Measurements from ENCODE around the gene UPK2. TPM values are rescaled to one million over a fixed set of nuclear protein-coding genes. Genes with fewer than 3 reads are reported as not detected.

The UPK2 gene
- total and polyA plus RNA-seq, 2 donors (not counting 1 experiment from before 2014, with no cell fraction given) = not detected

DNA sequence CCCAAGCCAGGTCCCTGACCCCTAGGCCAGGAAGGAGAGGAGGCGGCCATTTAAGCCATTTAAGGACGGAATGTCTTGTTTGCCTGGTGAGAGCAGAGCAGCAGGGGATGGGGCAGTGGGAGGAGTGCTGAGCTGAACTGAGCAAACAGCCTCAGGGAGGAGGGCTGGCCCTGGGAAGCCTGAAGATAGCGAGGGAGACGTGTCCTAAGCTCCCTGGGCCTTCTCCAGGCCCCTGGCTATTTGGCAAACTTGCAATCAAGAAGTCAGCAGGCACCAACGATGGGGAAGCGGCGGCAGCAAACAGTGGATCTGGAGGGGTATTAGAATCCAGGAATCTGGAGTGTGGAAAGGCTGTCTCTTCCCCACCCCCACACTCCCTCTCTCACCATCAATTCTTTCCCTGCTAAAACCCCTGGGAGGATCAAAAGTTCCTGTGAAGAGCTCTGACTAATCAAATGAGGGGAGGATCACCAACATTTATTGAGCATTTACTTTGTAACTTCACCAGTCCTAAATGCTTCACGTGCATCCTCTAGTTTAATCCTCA lies 39.2 kb upstream of the UPK2 start:
- DNase-seq (ENCODE audit: low read depth in 2 of 2) = peak; percentile 68 to 82
- H3K4me3 ChIP-seq (replicated peaks in 1 of 4; ENCODE audit: control extremely low read depth in 1 of 4, insufficient read depth in 1 of 4, low read depth in 3 of 4, low read length in 4 of 4) = peak overlapping the region in 2 of 4 experiments; percentile 35 to 43
- H2AFZ ChIP-seq (ENCODE audit: low read length) = no peak overlapping the region
- TF ChIP-seq CTCF (conservative IDR thresholded peaks at IDR 0.05 in 1 of 2, IDR thresholded peaks at IDR 0.05 in 1 of 2; ENCODE audit: low read depth in 1 of 2, low read length in 2 of 2) = no peak
- TF ChIP-seq EZH2 (IDR thresholded peaks at IDR 0.05; ENCODE audit: low read length, missing control alignments) = no peak
- no peaks in the 10 kb centered on the region for H3K9me3 ChIP-seq (ENCODE audit: control insufficient read depth, insufficient read depth, low read depth, low read length)
- H3K27me3 ChIP-seq (ENCODE audit: control insufficient read depth, insufficient read depth, low read length) = no peaks in the 10 kb centered on the region
- no peaks in the 10 kb centered on the region for H4K20me1 ChIP-seq (ENCODE audit: control insufficient read depth, extremely low read depth, insufficient read depth, low read length)
- peaks cover 71% of the 10 kb centered on the region for H3K4me1 ChIP-seq (ENCODE audit: control insufficient read depth, extremely low read depth, insufficient read depth, low read length)
- no peaks in the 10 kb centered on the region for H3K36me3 ChIP-seq (ENCODE audit: control insufficient read depth, insufficient read depth, low read length)
- H3K27ac ChIP-seq (ENCODE audit: insufficient read depth, low read length) = peak overlapping the region; percentile 99
- peak overlapping the region; percentile 62 for H3K9ac ChIP-seq (ENCODE audit: insufficient read depth, low read length)
- peak overlapping the region; percentile 60 for H3K4me2 ChIP-seq (ENCODE audit: extremely low read depth, insufficient read depth, low read length)
- peaks cover 82% of the 10 kb centered on the region for H3K79me2 ChIP-seq (ENCODE audit: control insufficient read depth, insufficient read depth, low read length)

GRCh38 chr11:118917481-118918127 lies 38.5 kb upstream of the UPK2 start:
- peak overlapping the region; percentile 99 for H3K27ac ChIP-seq (ENCODE audit: insufficient read depth, low read length)

More at GRCh38 chr11:118917481-118918127, 38.5 kb upstream of the UPK2 start:
- Histone ChIP-seq H3K4me2 (ENCODE audit: extremely low read depth, insufficient read depth, low read length) (peak overlapping the region; percentile 71), H3K9ac (ENCODE audit: insufficient read depth, low read length) (peak overlapping the region; percentile 79), H4K20me1 (ENCODE audit: control insufficient read depth, extremely low read depth, insufficient read depth, low read length) (no peaks in the 10 kb centered on the region), H3K9me3 (ENCODE audit: control insufficient read depth, insufficient read depth, low read depth, low read length) (no peaks in the 10 kb centered on the region), H3K4me3 (replicated peaks in 1 of 4; ENCODE audit: control extremely low read depth in 1 of 4, insufficient read depth in 1 of 4, low read depth in 3 of 4, low read length in 4 of 4) (peak overlapping the region; percentile 18 to 99 (median 40)), H2AFZ (ENCODE audit: low read length) (no peak overlapping the region), H3K79me2 (ENCODE audit: control insufficient read depth, insufficient read depth, low read length) (peaks cover 82% of the 10 kb centered on the region), H3K36me3 (ENCODE audit: control insufficient read depth, insufficient read depth, low read length) (no peaks in the 10 kb centered on the region), H3K4me1 (ENCODE audit: control insufficient read depth, extremely low read depth, insufficient read depth, low read length) (peaks cover 64% of the 10 kb centered on the region), H3K27me3 (ENCODE audit: control insufficient read depth, insufficient read depth, low read length) (no peaks in the 10 kb centered on the region)
- TF ChIP-seq CTCF (conservative IDR thresholded peaks at IDR 0.05 in 1 of 2, IDR thresholded peaks at IDR 0.05 in 1 of 2; ENCODE audit: low read depth in 1 of 2, low read length in 2 of 2) (no peak), EZH2 (IDR thresholded peaks at IDR 0.05; ENCODE audit: low read length, missing control alignments) (no peak)
- peak; percentile 74 to 95 for DNase-seq (ENCODE audit: low read depth in 2 of 2)
